HG03432 (cell line): ENCODE results near the gene SND1.

Experiments
- ATAC-seq: cut with Tn5 transposase; IDR thresholded peaks from one replicate; pipeline ENCODE4 v1.9.1; 2021; ENCODE audit warnings: mild to moderate bottlenecking, moderate library complexity; ENCODE audit not compliant: unreplicated experiment

SND1 gene

GRCh38 chr7:127718340-127718679 lies 66.3 kb downstream of the SND1 start:
- no peak for ATAC-seq

- no peak for ATAC-seq
Measured at GRCh38 chr7:127726476-127726875, 74.5 kb downstream of the SND1 start.

GRCh38 chr7:127730658-127731276 lies 78.8 kb downstream of the SND1 start:
- ATAC-seq, result no peak

- ATAC-seq, result no peak
Measured at GRCh38 chr7:127731431-127732080, 79.6 kb downstream of the SND1 start.

- ATAC-seq, result no peak
Measured at GRCh38 chr7:127732306-127732705, 80.3 kb downstream of the SND1 start.

- no peak for ATAC-seq
Measured at GRCh38 chr7:127733986-127734385, 82.0 kb downstream of the SND1 start.

- ATAC-seq, result no peak
Measured at GRCh38 chr7:127736511-127736910, 84.5 kb downstream of the SND1 start.

GRCh38 chr7:127738859-127739258 lies 86.9 kb downstream of the SND1 start:
- ATAC-seq, result no peak

- no peak for ATAC-seq
Measured at GRCh38 chr7:127741764-127742375, 89.9 kb downstream of the SND1 start.

- ATAC-seq, result peak; percentile 50
Measured at GRCh38 chr7:127745445-127745844, 93.5 kb downstream of the SND1 start.

- ATAC-seq, result no peak
Measured at GRCh38 chr7:127751062-127751461, 99.1 kb downstream of the SND1 start.

GRCh38 chr7:127751490-127752448 lies 99.8 kb downstream of the SND1 start:
- no peak for ATAC-seq

- ATAC-seq, result no peak
Measured at GRCh38 chr7:127752829-127753228, 100.8 kb downstream of the SND1 start.

- no peak for ATAC-seq
Measured at GRCh38 chr7:127754457-127754856, 102.5 kb downstream of the SND1 start.

- no peak for ATAC-seq
Measured at GRCh38 chr7:127755521-127755920, 103.5 kb downstream of the SND1 start.

- no peak for ATAC-seq
Measured at GRCh38 chr7:127755965-127756364, 104.0 kb downstream of the SND1 start.

GRCh38 chr7:127758105-127758504 lies 106.1 kb downstream of the SND1 start:
- no peak for ATAC-seq

GRCh38 chr7:127758845-127759244 lies 106.9 kb downstream of the SND1 start:
- no peak for ATAC-seq

GRCh38 chr7:127759945-127760421 lies 108.0 kb downstream of the SND1 start:
- ATAC-seq, result no peak

- no peak for ATAC-seq
Measured at GRCh38 chr7:127760436-127761031, 108.5 kb downstream of the SND1 start.

- ATAC-seq, result no peak
Measured at GRCh38 chr7:127761196-127761595, 109.2 kb downstream of the SND1 start.
